Thyroid gland (tissue), 4 donors: ENCODE results near the gene NEURL4. TPM values are rescaled to one million over a fixed set of nuclear protein-coding genes. Genes with fewer than 3 reads are reported as not detected.

Source experiments
- DNase-seq, 2 donors: peaks; one replicate each; pipeline ENCODE4 v3.0.0-alpha.2; 2019
- H3K27ac ChIP-seq, 3 donors: fragments of 200-600 bp; sonication (generic); 1 replicate in 2 of 3; 2 replicates in 1 of 3; pipeline ENCODE4 v1.5.1; 2016 to 2019; ENCODE audit warnings: mild to moderate bottlenecking in 1 of 3, moderate library complexity in 1 of 3
- H3K27me3 ChIP-seq: fragments of 200-600 bp; sonication (generic); one replicate; pipeline ENCODE4 v1.5.1; 2019
- H3K36me3 ChIP-seq, 2 donors: fragments of 200-600 bp; sonication (generic); one replicate each; pipeline ENCODE4 v1.5.1; 2016 to 2019
- H3K4me1 ChIP-seq, 2 donors: fragments of 200-600 bp; sonication (generic); one replicate each; pipeline ENCODE4 v1.5.1; 2017 to 2019
- H3K4me3 ChIP-seq, 3 donors: fragments of 200-600 bp; sonication (generic); replicated peaks in 1 of 3; 1 replicate in 2 of 3; 2 replicates in 1 of 3; pipeline ENCODE4 v1.5.1; 2016; ENCODE audit warnings: mild to moderate bottlenecking in 1 of 3
- H3K9me3 ChIP-seq: fragments of 200-600 bp; sonication (generic); one replicate; pipeline ENCODE4 v1.5.1; 2017
- CTCF ChIP-seq, 6 experiments: fragments of 200-600 bp in 3 of 6; fragments of 450-650 bp in 3 of 6; sonication (generic) in 3 of 6; IDR thresholded peaks; one replicate each; pipeline ENCODE4 v1.5.1; 2016 to 2019; ENCODE audit warnings: antibody characterized with exemption in 6 of 6, mild to moderate bottlenecking in 2 of 6, inconsistent platforms in 1 of 6, moderate library complexity in 1 of 6
- POLR2A ChIP-seq, 2 donors: fragments of 450-650 bp; IDR thresholded peaks; one replicate each; pipeline ENCODE4 v1.6.1; 2017; ENCODE audit warnings: antibody characterized with exemption in 2 of 2, mild to moderate bottlenecking in 2 of 2, moderate library complexity in 1 of 2
- WGBS, 2 donors: methylation state at CpG; one replicate each; pipeline ENCODE4 v1.1.5; 2017; 5-methylcytosine and 5-hydroxymethylcytosine counted together
- intact Hi-C: fragments of 100-400 bp; cut with DNase I; formaldehyde crosslinking; loops from one replicate; pipeline ENCODE4 v1.15.1; 2023
- total RNA-seq, 4 donors: library from RNA; depleted of rRNA; stranded (reverse); fragments of >200 nt; gene quantifications; one replicate each; pipeline ENCODE4 v1.2.3, GENCODE V29; 2016

NEURL4 gene
- total RNA-seq, 4 donors from 2014 or later: 18.5 to 32.8 (median 22.5) TPM

- Histone ChIP-seq H3K4me1 (peaks cover 4 to 15% of the 10 kb centered on the region in 2 donors), H3K27me3 (no peaks in the 10 kb centered on the region), H3K36me3 (no peaks in the 10 kb centered on the region), H3K9me3 (no peaks in the 10 kb centered on the region), H3K4me3 (no peak overlapping the region), H3K27ac (no peak overlapping the region)
- DNase-seq: no peak
- WGBS, 2 donors: 49 to 50% methylated on average over 6 of the region's 7 CpGs
- intact Hi-C loops: no loop called here
- TF ChIP-seq POLR2A (IDR thresholded peaks at IDR 0.05): no peak
- TF ChIP-seq CTCF (IDR thresholded peaks at IDR 0.05): no peak
These were observed 3.0 kb upstream of the NEURL4 start for GRCh38 chr17:7332111-7332510.

GRCh38 chr17:7330638-7331015 is 1.5 kb upstream of the NEURL4 start:
- Histone ChIP-seq H3K27ac (peak overlapping the region in 1 of 3 donors; percentile 91), H3K27me3 (no peaks in the 10 kb centered on the region), H3K4me3 (peak overlapping the region in 1 of 3 donors; percentile 80), H3K4me1 (peaks cover 4 to 15% of the 10 kb centered on the region in 2 donors), H3K9me3 (no peaks in the 10 kb centered on the region), H3K36me3 (no peaks in the 10 kb centered on the region)
- no peak for TF ChIP-seq POLR2A (IDR thresholded peaks at IDR 0.05)
- TF ChIP-seq CTCF (IDR thresholded peaks at IDR 0.05): no peak
- 79 to 84% methylated on average over 4 to 5 of the region's 13 CpGs for WGBS, 2 donors
- intact Hi-C loops: no loop called here
- DNase-seq: no peak

- Histone ChIP-seq H3K9me3 (no peaks in the 10 kb centered on the region), H3K36me3 (no peaks in the 10 kb centered on the region), H3K27ac (peak overlapping the region; percentile 64 to 91 (median 78)), H3K4me3 (peak overlapping the region; percentile 37 to 80 (median 52)), H3K27me3 (no peaks in the 10 kb centered on the region), H3K4me1 (peaks cover 4 to 15% of the 10 kb centered on the region in 2 donors)
- intact Hi-C loops: no loop called here
- 1 to 4% methylated on average over 16 to 19 of the region's 34 CpGs for WGBS, 2 donors
- DNase-seq: peak; percentile 69 to 72
- TF ChIP-seq POLR2A (IDR thresholded peaks at IDR 0.05): no peak
- TF ChIP-seq CTCF (IDR thresholded peaks at IDR 0.05): no peak
These were observed 982 bp upstream of the NEURL4 start for GRCh38 chr17:7329997-7330637.

- peak; percentile 98 to 99 for DNase-seq
- H3K27me3 ChIP-seq: no peaks in the 10 kb centered on the region
- TF ChIP-seq POLR2A (IDR thresholded peaks at IDR 0.05): peak; percentile 61 to 86
- TF ChIP-seq CTCF (IDR thresholded peaks at IDR 0.05): peak in 1 of 6 experiments; percentile 4
- H3K4me1 ChIP-seq: peaks cover 4 to 15% of the 10 kb centered on the region in 2 donors
- intact Hi-C loops: no loop called here
- H3K36me3 ChIP-seq: peaks cover 3 to 4% of the 10 kb centered on the region in 2 donors
- H3K4me3 ChIP-seq: peak overlapping the region; percentile 37 to 80 (median 66)
- H3K9me3 ChIP-seq: no peaks in the 10 kb centered on the region
- WGBS, 2 donors: 0 to 1% methylated on average over 24 to 26 of the region's 43 CpGs
- peak overlapping the region; percentile 64 to 91 (median 78) for H3K27ac ChIP-seq
These were observed 350 bp upstream of the NEURL4 start for GRCh38 chr17:7329374-7329996.

- WGBS, 2 donors: 73 to 88% methylated on average over 1 of the region's 1 CpG
- DNase-seq: no peak
- no peak for TF ChIP-seq POLR2A (IDR thresholded peaks at IDR 0.05)
- no peak for TF ChIP-seq CTCF (IDR thresholded peaks at IDR 0.05)
- Histone ChIP-seq H3K27ac (no peak overlapping the region), H3K27me3 (no peaks in the 10 kb centered on the region), H3K9me3 (no peaks in the 10 kb centered on the region), H3K4me1 (peaks cover 4 to 15% of the 10 kb centered on the region in 2 donors), H3K36me3 (peaks cover 17 to 18% of the 10 kb centered on the region in 2 donors), H3K4me3 (no peak overlapping the region)
- intact Hi-C loops: no loop called here
These were observed 1.1 kb downstream of the NEURL4 start for GRCh38 chr17:7328009-7328408.
